GM21526 (cell line): Measurements from ENCODE around the gene GAB2.

ENCODE experiments used
- ATAC-seq: cut with Tn5 transposase; IDR thresholded peaks from one replicate; pipeline ENCODE4 v1.9.1; 2021; ENCODE audit warnings: moderate library complexity; ENCODE audit not compliant: unreplicated experiment, low FRiP score

The GAB2 gene

GRCh38 chr11:78403781-78404180, 13.8 kb downstream of the GAB2 start:
- ATAC-seq, result no peak

- ATAC-seq, result no peak
Observed at GRCh38 chr11:78402847-78403246, 14.8 kb downstream of the GAB2 start.

DNA sequence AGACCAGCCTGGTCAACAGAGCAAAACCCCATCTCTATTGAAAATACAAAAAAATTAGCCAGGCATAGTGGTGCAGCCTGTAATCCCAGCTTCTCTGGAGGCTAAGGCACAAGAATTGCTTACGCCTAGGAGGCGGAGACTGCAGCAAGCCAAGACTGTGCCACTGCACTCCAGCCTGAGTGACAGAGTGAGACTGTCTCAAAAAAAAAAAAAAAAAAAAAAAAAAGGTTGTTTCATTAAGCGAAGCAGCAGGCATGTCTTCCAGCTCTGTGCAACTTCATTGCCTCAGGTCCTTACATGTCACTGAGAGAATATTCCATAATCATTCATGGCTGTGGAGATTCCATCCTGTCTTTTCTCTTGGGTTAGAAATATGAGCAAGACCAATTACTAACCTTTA, 16.9 kb downstream of the GAB2 start:
- ATAC-seq, result no peak

DNA sequence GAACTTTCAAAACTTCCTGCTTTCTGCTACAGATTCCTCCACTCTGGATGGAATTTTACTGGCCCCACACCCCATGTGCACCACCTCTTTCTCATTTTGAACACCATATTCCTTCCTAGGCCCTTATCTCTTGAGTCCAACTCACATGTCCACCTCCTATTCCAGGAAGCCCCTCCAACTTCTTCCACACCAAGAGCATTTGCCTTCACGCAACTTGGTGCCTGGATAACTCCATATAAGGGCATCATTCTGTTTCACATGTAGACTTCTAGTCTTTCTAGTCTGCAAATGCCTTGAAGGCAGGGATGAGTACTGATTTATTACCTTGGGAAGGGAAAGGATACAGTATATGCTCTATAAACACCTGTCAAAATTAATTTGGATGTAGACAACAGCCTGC, 17.5 kb downstream of the GAB2 start:
- ATAC-seq, result no peak

- no peak for ATAC-seq
Observed at GRCh38 chr11:78399136-78399535, 18.5 kb downstream of the GAB2 start.

DNA sequence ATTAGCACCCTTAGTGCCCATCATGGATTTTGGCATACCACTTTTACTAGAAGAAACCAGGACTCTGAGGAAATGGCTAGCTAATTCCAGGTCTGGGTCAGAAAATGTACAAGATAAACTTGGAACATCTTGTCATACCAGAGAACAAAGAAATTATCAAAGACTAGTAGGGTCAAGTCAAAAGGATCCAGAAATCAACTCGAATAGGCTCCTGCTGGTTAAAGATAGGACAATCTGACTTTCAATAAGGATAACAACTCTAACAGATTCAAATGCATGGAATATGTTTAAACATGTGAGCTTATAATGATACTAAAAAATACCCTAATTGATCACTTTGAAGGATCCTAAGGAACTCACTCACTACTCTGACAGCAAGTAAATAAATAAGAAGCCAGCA, 18.9 kb downstream of the GAB2 start:
- ATAC-seq, result no peak

DNA sequence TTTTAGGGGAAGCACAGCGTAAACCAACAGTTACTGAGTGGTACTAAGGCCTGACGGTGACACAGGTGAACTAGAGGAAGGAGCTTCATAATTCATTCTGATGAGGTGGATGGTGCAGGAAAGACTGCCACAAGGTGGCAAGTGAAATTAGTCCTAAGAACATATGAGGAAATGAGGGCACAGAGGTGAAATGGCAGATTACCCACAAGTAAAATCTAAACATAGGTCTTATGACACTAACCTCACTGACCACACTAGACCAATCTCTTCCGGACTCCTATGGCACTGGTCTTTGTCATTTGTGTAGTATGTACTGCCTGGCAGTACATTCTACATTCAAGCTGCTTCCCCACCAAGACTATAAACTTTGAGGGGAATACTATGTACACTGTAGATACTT, 20.2 kb downstream of the GAB2 start:
- no peak for ATAC-seq

GRCh38 chr11:78395597-78395996, 22.0 kb downstream of the GAB2 start:
- no peak for ATAC-seq

DNA sequence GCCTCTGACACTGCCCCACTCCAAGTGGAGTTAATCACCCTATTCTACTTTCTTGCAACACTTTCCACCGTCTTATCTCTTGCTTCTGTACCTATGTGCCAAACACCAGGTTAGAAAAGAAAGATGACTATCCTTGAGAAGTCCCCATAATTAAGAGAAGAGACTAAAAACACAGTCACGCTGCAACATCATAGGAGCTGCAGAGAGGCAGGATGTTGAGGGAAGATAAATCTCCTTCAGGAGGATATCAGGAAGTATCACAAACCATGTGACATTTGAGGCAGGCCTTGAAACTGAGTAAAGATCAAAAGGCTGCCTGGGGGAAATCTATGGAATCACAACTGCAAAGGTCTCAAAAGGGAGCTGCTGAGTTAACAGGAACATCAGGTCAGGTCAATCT, 24.8 kb downstream of the GAB2 start:
- no peak for ATAC-seq

- ATAC-seq, result no peak
Observed at GRCh38 chr11:78391424-78391823, 26.2 kb downstream of the GAB2 start.

GRCh38 chr11:78390809-78391208, 26.8 kb downstream of the GAB2 start:
- ATAC-seq, result no peak

GRCh38 chr11:78386215-78386941, 31.2 kb downstream of the GAB2 start:
- no peak for ATAC-seq

DNA sequence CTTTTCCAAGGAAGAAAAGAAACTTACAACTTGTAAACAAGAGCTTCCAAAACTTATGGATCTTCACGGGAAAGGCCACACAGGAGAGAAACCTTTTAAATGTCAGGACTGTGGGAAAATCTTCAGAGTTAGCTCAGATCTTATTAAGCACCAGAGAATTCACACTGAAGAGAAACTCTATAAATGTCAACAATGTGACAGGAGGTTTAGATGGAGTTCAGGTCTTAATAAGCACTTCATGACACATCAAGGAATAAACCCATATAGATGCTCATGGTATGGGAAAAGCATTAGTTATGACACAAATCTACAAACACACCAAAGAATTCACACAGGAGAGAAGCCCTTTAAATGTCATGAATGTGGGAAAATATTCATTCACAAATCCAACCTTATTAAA, 32.4 kb downstream of the GAB2 start:
- no peak for ATAC-seq

DNA sequence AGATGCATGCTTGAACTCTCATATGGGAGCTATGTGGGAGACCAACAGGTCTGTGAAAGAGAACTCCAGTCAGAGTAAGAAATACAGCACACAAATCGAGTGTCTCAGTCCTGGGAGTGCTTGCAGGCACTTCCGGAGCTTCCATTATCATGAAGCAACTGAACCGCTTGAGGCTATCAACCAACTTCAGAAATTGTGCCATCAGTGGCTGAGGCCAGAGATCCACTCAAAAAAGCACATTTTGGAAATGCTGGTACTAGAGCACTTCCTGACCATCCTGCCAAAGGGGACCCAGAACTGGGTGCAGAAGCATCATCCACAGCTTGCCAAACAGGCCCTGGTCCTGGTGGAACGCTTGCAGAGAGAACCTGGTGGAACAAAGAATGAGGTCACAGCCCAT, 33.4 kb downstream of the GAB2 start:
- no peak for ATAC-seq

DNA sequence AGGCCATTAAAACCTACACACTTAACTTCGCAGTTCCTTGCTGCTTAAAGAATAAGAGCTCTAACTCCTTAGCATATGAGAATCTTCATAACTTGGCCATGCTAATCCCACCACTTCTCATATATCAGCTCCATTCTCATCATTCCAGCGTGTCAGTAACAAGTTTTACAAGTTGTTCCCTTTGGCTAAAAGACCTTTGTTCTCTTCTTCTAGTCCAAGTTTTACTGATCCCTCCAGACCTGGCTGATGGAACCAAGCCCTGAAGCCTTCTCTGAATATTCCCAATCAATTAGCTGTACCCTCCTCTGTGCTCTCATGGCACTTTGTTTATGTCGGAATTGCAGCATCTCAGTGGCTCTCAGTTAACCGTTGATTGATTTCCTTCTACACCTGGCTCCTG, 35.8 kb downstream of the GAB2 start:
- no peak for ATAC-seq

DNA sequence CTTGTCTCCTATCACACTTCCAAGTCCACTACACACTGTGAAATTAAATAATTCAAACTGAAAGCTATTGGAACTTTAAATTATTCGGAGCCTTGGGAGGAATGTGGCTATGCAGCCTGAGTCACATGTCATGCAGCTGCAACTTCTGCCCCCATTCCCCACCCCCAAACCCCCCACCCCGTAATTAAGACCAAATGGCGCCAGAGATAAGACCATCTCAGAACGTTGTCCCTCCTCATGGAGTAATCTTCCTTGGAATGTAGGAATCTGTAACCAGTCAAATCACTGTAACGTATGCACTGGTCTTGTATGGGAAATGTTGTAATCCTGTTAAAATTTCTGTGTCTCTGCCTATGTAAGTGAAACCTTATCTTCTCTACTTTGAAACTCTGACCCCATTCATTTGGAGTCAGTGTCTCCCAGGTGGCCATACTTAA, 37.0 kb downstream of the GAB2 start:
- no peak for ATAC-seq

GRCh38 chr11:78379039-78379670, 38.5 kb downstream of the GAB2 start:
- no peak for ATAC-seq

- ATAC-seq, result no peak
Observed at GRCh38 chr11:78377625-78378418, 39.8 kb downstream of the GAB2 start.

DNA sequence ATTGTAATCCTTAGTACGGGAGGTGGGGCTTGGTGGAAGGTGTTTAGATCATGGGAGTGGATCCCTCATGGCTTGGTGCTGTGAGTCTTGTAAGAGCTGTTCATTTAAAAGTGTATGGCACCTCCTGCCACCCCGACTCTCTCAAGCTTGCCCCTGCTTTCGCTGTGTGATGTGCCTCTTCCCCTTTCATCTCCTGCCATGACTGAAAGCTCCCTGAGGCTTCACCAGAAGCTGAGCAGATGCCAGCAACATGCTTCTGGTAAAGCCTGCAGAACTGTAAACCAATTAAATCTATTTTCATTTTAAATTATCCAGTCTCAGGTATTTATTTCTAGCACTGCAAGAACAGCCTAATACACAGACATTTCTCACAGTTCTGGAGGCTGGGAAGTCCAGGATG, 40.8 kb downstream of the GAB2 start:
- no peak for ATAC-seq

DNA sequence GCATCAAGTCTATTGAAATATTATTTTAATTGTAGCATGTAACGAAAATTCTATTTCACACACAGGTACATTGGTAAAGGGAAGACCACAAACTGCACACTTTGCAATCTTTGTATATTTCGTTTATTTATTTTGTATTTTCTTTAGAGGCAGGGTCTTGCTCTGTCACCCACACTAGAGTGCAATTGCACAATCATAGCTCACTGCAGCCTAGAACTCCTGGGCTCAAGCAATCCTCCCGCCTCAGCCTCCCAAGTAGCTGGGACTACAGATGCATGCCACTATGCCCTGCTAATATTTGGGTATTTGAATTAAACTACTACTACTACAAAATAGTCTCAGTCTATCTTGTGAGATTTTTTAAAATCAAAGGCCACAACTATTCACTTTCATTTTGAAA, 42.7 kb downstream of the GAB2 start:
- no peak for ATAC-seq

DNA sequence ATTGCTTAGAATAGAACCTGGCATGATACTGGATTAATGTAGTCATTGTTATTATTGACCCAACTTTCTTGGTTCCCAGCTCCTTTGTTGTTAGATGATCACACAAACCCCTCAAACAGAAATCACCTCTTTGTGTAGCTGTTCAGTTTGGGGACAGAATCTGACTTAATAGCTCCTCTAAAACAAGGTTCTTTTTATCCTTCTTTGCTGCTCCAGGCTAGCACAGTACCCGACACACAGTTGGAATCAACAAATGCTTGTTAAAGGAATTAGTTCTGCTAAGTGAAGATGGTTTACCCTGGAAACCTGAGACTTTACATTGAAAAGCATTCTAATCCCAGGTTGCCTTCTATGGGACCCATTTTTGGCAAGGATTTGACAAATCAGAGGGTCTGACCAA, 43.9 kb downstream of the GAB2 start:
- ATAC-seq, result no peak
